Measurements from ENCODE around the gene CD6. TPM values are rescaled to one million over a fixed set of nuclear protein-coding genes. Genes with fewer than 3 reads are reported as not detected.

Gene CD6
- polyA plus RNA-seq, 2 of the 4 experiments (the other 2 are of a cell fraction): 0.06 TPM

DNA sequence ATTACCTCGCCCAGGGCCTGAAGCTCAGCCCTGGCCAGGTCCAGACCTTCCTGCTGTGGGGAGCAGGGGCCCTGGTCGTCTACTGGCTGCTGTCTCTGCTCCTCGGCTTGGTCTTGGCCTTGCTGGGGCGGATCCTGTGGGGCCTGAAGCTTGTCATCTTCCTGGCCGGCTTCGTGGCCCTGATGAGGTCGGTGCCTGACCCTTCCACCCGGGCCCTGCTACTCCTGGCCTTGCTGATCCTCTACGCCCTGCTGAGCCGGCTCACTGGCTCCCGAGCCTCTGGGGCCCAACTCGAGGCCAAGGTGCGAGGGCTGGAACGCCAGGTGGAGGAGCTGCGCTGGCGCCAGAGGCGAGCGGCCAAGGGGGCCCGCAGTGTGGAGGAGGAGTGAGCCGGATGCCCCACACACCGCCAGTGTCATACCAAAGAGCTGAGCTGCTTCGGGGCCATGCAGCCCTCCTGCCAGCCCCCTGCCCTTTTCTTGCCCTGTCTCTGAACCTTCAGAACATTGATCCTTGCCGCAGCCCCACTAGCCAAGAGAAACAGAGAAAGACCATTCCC, 49.6 kb upstream of the CD6 start (continued):
- TF ChIP-seq RFX5 (IDR thresholded peaks at IDR 0.05): no peak
- no peak for TF ChIP-seq CHD2 (IDR thresholded peaks at IDR 0.05; ENCODE audit: low read length, partially characterized antibody)
- no peak for TF ChIP-seq JUNB (IDR thresholded peaks at IDR 0.05)
- TF ChIP-seq RCOR1 (IDR thresholded peaks at IDR 0.05; ENCODE audit: low read depth, low read length): no peak
- TF ChIP-seq CBX2 (IDR thresholded peaks at IDR 0.05; ENCODE audit: borderline replicate concordance, low read depth): no peak
- TF ChIP-seq, protein P1, sequence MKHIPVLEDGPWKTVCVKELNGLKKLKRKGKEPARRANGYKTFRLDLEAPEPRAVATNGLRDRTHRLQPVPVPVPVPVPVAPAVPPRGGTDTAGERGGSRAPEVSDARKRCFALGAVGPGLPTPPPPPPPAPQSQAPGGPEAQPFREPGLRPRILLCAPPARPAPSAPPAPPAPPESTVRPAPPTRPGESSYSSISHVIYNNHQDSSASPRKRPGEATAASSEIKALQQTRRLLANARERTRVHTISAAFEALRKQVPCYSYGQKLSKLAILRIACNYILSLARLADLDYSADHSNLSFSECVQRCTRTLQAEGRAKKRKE (CRISPR knock-in tag; IDR thresholded peaks at IDR 0.05; ENCODE audit: low read depth): no peak

DNA sequence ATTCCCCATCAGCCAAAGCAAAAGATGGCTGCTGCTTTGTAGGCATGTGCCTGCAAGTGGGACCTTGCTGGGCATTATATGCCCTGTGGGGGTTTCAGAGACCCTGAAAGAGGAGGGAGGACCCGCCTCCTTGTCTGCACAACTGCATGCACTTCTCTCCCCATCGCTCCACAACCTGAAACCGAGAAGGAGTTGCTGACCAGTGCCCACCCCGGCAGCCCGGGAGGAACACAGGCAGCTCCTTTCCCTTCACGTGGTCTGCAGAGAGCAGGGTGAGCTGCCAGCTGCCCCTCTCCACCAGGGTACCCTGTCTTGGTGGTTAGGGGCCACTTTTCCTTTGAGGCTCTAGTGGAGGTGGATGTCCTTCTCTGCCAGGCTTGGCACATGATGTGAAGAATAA, 48.6 kb upstream of the CD6 start:
- ChIA-PET POLR2A (interaction anchor here (1.6 kb wide), 1 partner anchor 9 kb away, joined by 6 read pairs; the partner anchor contains the start of gene TMEM109), CTCF (interaction anchor here (0.6 to 3.8 kb wide), 8 partner anchors 8 to 372 kb away, joined by 3 to 11 read pairs (median 5); partner anchors contain the start of genes TMEM109 and VWCE)
- H3K27ac ChIP-seq: no peak overlapping the region
- no peaks in the 10 kb centered on the region for H3K9me3 ChIP-seq
- 88% methylated on average over 6 of the region's 6 CpGs for WGBS (ENCODE audit: missing lambda C conversion rate)
- ATAC-seq (no peak), DNase-seq (ENCODE audit: low read depth in 1 of 2, low spot score in 1 of 2) (no peak), FAIRE-seq (no peak)
- H3K4me3 ChIP-seq: no peak overlapping the region
- no peak for TF ChIP-seq ZNF302 (CRISPR knock-in tag; IDR thresholded peaks at IDR 0.05)
- no peak for TF ChIP-seq NR3C1 (IDR thresholded peaks at IDR 0.05)
- TF ChIP-seq, protein P1 (CRISPR knock-in tag; IDR thresholded peaks at IDR 0.05; ENCODE audit: low read depth): no peak
- TF ChIP-seq MYC (IDR thresholded peaks at IDR 0.05; ENCODE audit: borderline replicate concordance, low read length): no peak
- TF ChIP-seq CHD4 (IDR thresholded peaks at IDR 0.05; ENCODE audit: borderline replicate concordance): no peak
- TF ChIP-seq, protein P2, sequence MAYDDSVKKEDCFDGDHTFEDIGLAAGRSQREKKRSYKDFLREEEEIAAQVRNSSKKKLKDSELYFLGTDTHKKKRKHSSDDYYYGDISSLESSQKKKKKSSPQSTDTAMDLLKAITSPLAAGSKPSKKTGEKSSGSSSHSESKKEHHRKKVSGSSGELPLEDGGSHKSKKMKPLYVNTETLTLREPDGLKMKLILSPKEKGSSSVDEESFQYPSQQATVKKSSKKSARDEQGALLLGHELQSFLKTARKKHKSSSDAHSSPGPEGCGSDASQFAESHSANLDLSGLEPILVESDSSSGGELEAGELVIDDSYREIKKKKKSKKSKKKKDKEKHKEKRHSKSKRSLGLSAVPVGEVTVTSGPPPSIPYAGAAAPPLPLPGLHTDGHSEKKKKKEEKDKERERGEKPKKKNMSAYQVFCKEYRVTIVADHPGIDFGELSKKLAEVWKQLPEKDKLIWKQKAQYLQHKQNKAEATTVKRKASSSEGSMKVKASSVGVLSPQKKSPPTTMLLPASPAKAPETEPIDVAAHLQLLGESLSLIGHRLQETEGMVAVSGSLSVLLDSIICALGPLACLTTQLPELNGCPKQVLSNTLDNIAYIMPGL (CRISPR knock-in tag; IDR thresholded peaks at IDR 0.05; ENCODE audit: borderline replicate concordance): no peak
- H3K4me1 ChIP-seq: peaks cover 33% of the 10 kb centered on the region
- no peak overlapping the region for H3K4me2 ChIP-seq

DNA sequence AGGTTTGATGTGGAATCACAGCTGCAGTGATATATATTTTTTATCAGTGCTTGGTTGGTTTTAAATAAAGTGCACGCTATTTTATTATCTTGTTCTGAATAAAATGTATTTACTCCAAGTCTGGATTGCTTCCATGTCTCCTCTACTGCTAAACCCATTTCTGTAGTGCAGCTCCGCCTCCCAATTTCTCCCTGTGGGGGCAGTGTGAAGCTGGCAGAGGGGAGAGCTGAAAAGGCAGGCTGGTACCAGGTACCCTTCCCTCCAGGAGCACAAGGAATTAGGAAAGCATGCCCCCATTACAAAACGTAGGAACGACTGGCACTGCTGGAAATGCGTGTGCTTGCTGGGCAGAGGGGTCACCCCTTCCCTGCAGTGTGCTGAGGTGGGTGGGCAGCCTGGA, 48.2 kb upstream of the CD6 start:
- Histone ChIP-seq H3K4me2 (0 out of 3 replicates have a peak overlapping the region, but pooled peaks have one; percentile 90), H3K9me3 (no peaks in the 10 kb centered on the region), H3K4me1 (peaks cover 30% of the 10 kb centered on the region), H3K4me3 (no peak overlapping the region), H3K27ac (peak overlapping the region in 1 of 2 experiments; percentile 97; a peak in 3 of 6 replicates)
- ATAC-seq (no peak), DNase-seq (ENCODE audit: low read depth in 1 of 2, low spot score in 1 of 2) (no peak), FAIRE-seq (no peak)
- WGBS (ENCODE audit: missing lambda C conversion rate): 91% methylated on average over 5 of the region's 5 CpGs
- POLR2A ChIA-PET: interaction anchor here (1.1 to 1.6 kb wide), 2 partner anchors 8 to 10 kb away, joined by 5 to 6 read pairs; partner anchors contain the start of gene TMEM109
- CTCF ChIA-PET: interaction anchor here (0.6 to 2.1 kb wide), 7 partner anchors 8 to 372 kb away, joined by 3 to 8 read pairs (median 4); partner anchors contain the start of genes TMEM109 and VWCE
- TF ChIP-seq GATA3 (IDR thresholded peaks at IDR 0.05; ENCODE audit: borderline replicate concordance) (no peak), FOXS1 (CRISPR knock-in tag; IDR thresholded peaks at IDR 0.05) (no peak), NFE2L2 (conservative IDR thresholded peaks at IDR 0.05; ENCODE audit: low read length) (no peak), CBX8 (IDR thresholded peaks at IDR 0.05) (no peak), JUNB (IDR thresholded peaks at IDR 0.05) (no peak), NR3C1 (IDR thresholded peaks at IDR 0.05) (no peak), CBX2 (IDR thresholded peaks at IDR 0.05; ENCODE audit: borderline replicate concordance, low read depth) (no peak), CHD2 (IDR thresholded peaks at IDR 0.05; ENCODE audit: low read length, partially characterized antibody) (no peak), BHLHE40 (IDR thresholded peaks at IDR 0.05; ENCODE audit: low read depth, low read length) (no peak), HOXB5 (CRISPR knock-in tag; IDR thresholded peaks at IDR 0.05) (no peak)
- TF ChIP-seq, protein P3, sequence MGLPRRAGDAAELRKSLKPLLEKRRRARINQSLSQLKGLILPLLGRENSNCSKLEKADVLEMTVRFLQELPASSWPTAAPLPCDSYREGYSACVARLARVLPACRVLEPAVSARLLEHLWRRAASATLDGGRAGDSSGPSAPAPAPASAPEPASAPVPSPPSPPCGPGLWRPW (IDR thresholded peaks at IDR 0.05): no peak
- TF ChIP-seq, protein P4, sequence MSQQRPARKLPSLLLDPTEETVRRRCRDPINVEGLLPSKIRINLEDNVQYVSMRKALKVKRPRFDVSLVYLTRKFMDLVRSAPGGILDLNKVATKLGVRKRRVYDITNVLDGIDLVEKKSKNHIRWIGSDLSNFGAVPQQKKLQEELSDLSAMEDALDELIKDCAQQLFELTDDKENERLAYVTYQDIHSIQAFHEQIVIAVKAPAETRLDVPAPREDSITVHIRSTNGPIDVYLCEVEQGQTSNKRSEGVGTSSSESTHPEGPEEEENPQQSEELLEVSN (IDR thresholded peaks at IDR 0.05; ENCODE audit: borderline replicate concordance, low read depth): no peak
- TF ChIP-seq, protein P5, sequence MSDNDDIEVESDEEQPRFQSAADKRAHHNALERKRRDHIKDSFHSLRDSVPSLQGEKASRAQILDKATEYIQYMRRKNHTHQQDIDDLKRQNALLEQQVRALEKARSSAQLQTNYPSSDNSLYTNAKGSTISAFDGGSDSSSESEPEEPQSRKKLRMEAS (IDR thresholded peaks at IDR 0.05): no peak
